HepG2 (cell line): Measurements from ENCODE around the gene PLPP3. TPM values are rescaled to one million over a fixed set of nuclear protein-coding genes. Genes with fewer than 3 reads are reported as not detected.

Experiments used
- ESRRA ChIP-seq: sonication (generic); formaldehyde crosslinking; IDR thresholded peaks from 2 replicates; pipeline ENCODE4 v1.5.1; 2020; ENCODE audit warnings: mild to moderate bottlenecking, low read depth, missing genetic modification reagents
- HNRNPL ChIP-seq: fragments of 200-400 bp; formaldehyde crosslinking; IDR thresholded peaks from 2 replicates; pipeline ENCODE4 v1.6.1; 2017; ENCODE audit warnings: mild to moderate bottlenecking, low read depth, low read length
- KLF15 ChIP-seq: sonication (generic); formaldehyde crosslinking; IDR thresholded peaks from 2 replicates; pipeline ENCODE4 v1.8.1; 2023; ENCODE audit warnings: borderline replicate concordance, mild to moderate bottlenecking, inconsistent platforms, missing genetic modification reagents, mixed read lengths
- RBFOX2 ChIP-seq: fragments of 200-400 bp; formaldehyde crosslinking; IDR thresholded peaks from 2 replicates; pipeline ENCODE4 v1.6.1; 2017; ENCODE audit warnings: low read depth, mild to moderate bottlenecking, low read length
- SRY ChIP-seq: sonication (generic); formaldehyde crosslinking; IDR thresholded peaks from 2 replicates; pipeline ENCODE4 v1.8.0; 2022; ENCODE audit warnings: mild to moderate bottlenecking, missing genetic modification reagents
- TBX2 ChIP-seq: sonication (generic); formaldehyde crosslinking; IDR thresholded peaks from 2 replicates; pipeline ENCODE4 v1.5.0; 2020; ENCODE audit warnings: missing genetic modification reagents, mild to moderate bottlenecking, borderline replicate concordance
- ZNF121 ChIP-seq: sonication (generic); formaldehyde crosslinking; IDR thresholded peaks from 2 replicates; pipeline ENCODE4 v1.5.0; 2020; ENCODE audit warnings: mild to moderate bottlenecking, missing genetic modification reagents
- ZNF589 ChIP-seq: sonication (generic); formaldehyde crosslinking; conservative IDR thresholded peaks from 2 replicates; pipeline ENCODE4 v1.8.0; 2022; ENCODE audit warnings: mild to moderate bottlenecking, moderate library complexity, missing genetic modification reagents
- ZNF672 ChIP-seq: sonication (generic); formaldehyde crosslinking; IDR thresholded peaks from 2 replicates; pipeline ENCODE4 v1.8.1; 2022; ENCODE audit warnings: missing genetic modification reagents
- ZNF891 ChIP-seq: sonication (generic); formaldehyde crosslinking; IDR thresholded peaks from 2 replicates; pipeline ENCODE4 v1.5.0; 2020; ENCODE audit warnings: mild to moderate bottlenecking, missing genetic modification reagents
- polyA plus RNA-seq, 8 experiments: library from polyadenylated mRNA; depleted of rRNA in 3 of 8; stranded (reverse) in 7 of 8; unstranded in 1 of 8; fragments of >200 nt; fragmentation: Illumina TruSeq in 4 of 8; extraction: Trizol in 4 of 8; gene quantifications; 2 replicates each; pipeline versions ENCODE4 v1.2.1 to v1.2.3, GENCODE V29; 2011 to 2016; ENCODE audit warnings: low read depth in 4 of 8, missing spikeins in 1 of 8, mixed read lengths in 1 of 8; ENCODE audit not compliant: insufficient read depth in 1 of 8
- total RNA-seq, 5 experiments: library from RNA; depleted of rRNA; stranded (reverse); fragments of >200 nt; fragmentation: Illumina TruSeq; extraction: Trizol; gene quantifications; 2 replicates each; pipeline ENCODE4 v1.2.3, GENCODE V29; 2016; ENCODE audit warnings: low read depth in 1 of 5
- TF ChIP-seq, protein P1 (sequence below): sonication (generic); formaldehyde crosslinking; IDR thresholded peaks from 2 replicates; pipeline ENCODE4 v1.4.0; 2020; ENCODE audit warnings: missing genetic modification reagents, borderline replicate concordance
- TF ChIP-seq, protein P2 (sequence below): sonication (generic); formaldehyde crosslinking; IDR thresholded peaks from 2 replicates; pipeline ENCODE4 v1.5.1; 2020; ENCODE audit warnings: missing genetic modification reagents, mild to moderate bottlenecking, borderline replicate concordance
- TF ChIP-seq, protein P3 (sequence below), 2 experiments: sonication (generic) in 1 of 2; formaldehyde crosslinking in 1 of 2; IDR thresholded peaks; 2 replicates each; pipeline versions ENCODE4 v1.4.0 to v1.6.1; 2016 to 2020; ENCODE audit warnings: borderline replicate concordance in 1 of 2, low read depth in 1 of 2, mild to moderate bottlenecking in 1 of 2, missing genetic modification reagents in 1 of 2
- TF ChIP-seq, protein P4 (sequence below): sonication (generic); formaldehyde crosslinking; IDR thresholded peaks from 2 replicates; pipeline ENCODE4 v1.5.1; 2020; ENCODE audit warnings: missing genetic modification reagents, mild to moderate bottlenecking, borderline replicate concordance

PLPP3 gene
- total and polyA plus RNA-seq, 2 of the 13 experiments (the other 11 are each of a cell fraction or from before 2014, with no cell fraction given) = 49.7 to 65.8 TPM

DNA sequence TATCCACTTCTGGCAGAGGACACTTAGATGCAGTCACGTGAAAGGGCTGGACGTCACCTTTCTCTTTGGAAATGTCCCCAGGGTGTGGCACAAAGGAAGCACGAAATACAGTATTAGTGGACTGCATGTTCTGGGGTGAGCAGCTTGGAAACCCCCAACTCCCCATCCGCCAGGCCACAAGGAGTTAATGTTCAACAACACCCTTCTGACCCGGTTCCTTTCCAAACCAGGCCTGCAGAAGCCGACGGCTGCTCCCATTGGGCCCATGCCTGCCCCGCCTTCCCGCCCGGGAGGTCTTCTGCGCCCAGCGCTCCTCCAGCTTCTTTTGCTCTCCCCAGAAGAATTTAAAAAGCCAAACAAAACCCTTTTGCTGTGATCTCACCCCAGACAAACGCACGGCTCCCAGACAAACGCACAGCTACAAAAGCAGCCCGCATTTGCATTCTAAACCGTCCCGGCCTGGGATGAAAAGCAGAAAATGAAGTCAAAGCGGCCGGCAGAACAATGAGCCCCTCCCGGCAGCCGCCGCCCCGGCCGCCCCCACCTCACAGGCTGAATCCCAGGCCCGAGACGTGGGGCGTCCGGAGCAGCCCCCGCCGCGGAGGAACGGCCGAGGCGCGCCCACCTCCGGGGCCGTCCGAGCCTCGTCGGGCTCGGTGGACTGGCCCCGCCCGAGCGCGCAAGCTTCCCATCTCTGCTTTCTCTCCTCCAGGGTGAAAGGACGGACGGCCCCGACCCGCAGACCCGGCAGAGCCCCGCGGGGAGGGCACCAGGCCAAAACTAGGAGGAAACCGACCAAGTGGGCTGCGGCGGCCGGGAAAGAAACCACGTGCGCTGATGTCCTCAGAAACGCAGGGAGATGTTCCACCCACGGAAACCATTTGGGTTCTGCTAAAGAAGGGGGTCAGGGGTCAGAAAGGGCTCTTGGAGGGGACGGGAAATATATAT is 101.9 kb downstream of the PLPP3 start (continued):
- TF ChIP-seq, protein P1, sequence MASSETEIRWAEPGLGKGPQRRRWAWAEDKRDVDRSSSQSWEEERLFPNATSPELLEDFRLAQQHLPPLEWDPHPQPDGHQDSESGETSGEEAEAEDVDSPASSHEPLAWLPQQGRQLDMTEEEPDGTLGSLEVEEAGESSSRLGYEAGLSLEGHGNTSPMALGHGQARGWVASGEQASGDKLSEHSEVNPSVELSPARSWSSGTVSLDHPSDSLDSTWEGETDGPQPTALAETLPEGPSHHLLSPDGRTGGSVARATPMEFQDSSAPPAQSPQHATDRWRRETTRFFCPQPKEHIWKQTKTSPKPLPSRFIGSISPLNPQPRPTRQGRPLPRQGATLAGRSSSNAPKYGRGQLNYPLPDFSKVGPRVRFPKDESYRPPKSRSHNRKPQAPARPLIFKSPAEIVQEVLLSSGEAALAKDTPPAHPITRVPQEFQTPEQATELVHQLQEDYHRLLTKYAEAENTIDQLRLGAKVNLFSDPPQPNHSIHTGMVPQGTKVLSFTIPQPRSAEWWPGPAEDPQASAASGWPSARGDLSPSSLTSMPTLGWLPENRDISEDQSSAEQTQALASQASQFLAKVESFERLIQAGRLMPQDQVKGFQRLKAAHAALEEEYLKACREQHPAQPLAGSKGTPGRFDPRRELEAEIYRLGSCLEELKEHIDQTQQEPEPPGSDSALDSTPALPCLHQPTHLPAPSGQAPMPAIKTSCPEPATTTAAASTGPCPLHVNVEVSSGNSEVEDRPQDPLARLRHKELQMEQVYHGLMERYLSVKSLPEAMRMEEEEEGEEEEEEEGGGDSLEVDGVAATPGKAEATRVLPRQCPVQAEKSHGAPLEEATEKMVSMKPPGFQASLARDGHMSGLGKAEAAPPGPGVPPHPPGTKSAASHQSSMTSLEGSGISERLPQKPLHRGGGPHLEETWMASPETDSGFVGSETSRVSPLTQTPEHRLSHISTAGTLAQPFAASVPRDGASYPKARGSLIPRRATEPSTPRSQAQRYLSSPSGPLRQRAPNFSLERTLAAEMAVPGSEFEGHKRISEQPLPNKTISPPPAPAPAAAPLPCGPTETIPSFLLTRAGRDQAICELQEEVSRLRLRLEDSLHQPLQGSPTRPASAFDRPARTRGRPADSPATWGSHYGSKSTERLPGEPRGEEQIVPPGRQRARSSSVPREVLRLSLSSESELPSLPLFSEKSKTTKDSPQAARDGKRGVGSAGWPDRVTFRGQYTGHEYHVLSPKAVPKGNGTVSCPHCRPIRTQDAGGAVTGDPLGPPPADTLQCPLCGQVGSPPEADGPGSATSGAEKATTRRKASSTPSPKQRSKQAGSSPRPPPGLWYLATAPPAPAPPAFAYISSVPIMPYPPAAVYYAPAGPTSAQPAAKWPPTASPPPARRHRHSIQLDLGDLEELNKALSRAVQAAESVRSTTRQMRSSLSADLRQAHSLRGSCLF = no peak
- TF ChIP-seq RBFOX2 (peak; percentile 93), SRY (CRISPR knock-in tag) (peak; percentile 67; the same call in 1 of the 2 replicates), TBX2 (peak; percentile 44; the same call in 1 of the 2 replicates), ZNF121 (CRISPR knock-in tag) (0 out of 2 replicates have a peak, but pooled peaks have one; percentile 11), ZNF672 (no peak), ZNF891 (CRISPR knock-in tag) (0 out of 2 replicates have a peak, but pooled peaks have one; percentile 34), ZNF589 (no peak), ESRRA (CRISPR knock-in tag) (no peak), KLF15 (CRISPR knock-in tag) (peak; percentile 43; the same call in 1 of the 2 replicates), HNRNPL (no peak)
- TF ChIP-seq, protein P2, sequence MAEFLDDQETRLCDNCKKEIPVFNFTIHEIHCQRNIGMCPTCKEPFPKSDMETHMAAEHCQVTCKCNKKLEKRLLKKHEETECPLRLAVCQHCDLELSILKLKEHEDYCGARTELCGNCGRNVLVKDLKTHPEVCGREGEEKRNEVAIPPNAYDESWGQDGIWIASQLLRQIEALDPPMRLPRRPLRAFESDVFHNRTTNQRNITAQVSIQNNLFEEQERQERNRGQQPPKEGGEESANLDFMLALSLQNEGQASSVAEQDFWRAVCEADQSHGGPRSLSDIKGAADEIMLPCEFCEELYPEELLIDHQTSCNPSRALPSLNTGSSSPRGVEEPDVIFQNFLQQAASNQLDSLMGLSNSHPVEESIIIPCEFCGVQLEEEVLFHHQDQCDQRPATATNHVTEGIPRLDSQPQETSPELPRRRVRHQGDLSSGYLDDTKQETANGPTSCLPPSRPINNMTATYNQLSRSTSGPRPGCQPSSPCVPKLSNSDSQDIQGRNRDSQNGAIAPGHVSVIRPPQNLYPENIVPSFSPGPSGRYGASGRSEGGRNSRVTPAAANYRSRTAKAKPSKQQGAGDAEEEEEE (CRISPR knock-in tag) = no peak
- TF ChIP-seq, protein P3, sequence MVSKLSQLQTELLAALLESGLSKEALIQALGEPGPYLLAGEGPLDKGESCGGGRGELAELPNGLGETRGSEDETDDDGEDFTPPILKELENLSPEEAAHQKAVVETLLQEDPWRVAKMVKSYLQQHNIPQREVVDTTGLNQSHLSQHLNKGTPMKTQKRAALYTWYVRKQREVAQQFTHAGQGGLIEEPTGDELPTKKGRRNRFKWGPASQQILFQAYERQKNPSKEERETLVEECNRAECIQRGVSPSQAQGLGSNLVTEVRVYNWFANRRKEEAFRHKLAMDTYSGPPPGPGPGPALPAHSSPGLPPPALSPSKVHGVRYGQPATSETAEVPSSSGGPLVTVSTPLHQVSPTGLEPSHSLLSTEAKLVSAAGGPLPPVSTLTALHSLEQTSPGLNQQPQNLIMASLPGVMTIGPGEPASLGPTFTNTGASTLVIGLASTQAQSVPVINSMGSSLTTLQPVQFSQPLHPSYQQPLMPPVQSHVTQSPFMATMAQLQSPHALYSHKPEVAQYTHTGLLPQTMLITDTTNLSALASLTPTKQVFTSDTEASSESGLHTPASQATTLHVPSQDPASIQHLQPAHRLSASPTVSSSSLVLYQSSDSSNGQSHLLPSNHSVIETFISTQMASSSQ (IDR thresholded peaks at IDR 0.05; ENCODE audit: low read depth) = no peak; the same call in 1 of the 2 replicates
- TF ChIP-seq, protein P3 (CRISPR knock-in tag; IDR thresholded peaks at IDR 0.05; ENCODE audit: borderline replicate concordance) = peak; percentile 45; the same call in 1 of the 2 replicates
- TF ChIP-seq, protein P4, sequence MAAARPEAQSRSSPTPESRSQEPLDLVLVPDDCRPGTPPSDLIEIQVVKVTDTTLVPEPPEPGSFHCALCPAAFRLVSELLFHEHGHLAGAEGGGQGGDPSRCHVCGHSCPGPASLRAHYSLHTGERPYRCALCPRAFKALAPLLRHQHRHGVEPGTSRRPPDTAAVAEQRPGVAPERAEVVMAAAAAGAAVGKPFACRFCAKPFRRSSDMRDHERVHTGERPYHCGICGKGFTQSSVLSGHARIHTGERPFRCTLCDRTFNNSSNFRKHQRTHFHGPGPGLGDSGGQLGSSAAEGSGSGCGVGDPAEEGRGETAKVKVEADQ = no peak
